ENCODE data around the gene SVOP.

SVOP gene

GRCh38 chr12:108930155-108930554 lies 90.7 kb downstream of the SVOP start:
- no peak for DNase-seq

- no peak for DNase-seq
Observed at GRCh38 chr12:108928695-108929094, 92.2 kb downstream of the SVOP start.

DNA sequence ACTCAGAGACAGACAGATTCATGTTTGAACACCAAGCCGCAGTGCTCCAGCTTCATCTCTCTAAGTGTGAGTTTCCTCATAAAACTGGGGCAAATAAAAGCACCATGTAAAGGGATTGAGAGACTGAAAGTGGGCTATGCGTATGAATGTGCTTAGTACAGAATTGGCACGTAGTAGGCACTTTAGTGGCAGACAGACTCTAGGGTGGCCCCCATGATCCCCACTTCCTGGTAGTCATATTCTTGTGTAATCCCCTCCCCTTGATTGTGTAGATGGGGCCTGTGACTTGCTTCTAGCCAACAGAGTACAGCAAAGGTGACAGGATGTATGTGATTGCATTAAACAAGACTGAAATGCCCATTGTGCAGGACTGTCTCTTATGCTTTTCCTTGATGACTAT lies 98.0 kb downstream of the SVOP start:
- no peak for DNase-seq

GRCh38 chr12:108921946-108922345 lies 98.9 kb downstream of the SVOP start:
- DNase-seq, result no peak

DNA sequence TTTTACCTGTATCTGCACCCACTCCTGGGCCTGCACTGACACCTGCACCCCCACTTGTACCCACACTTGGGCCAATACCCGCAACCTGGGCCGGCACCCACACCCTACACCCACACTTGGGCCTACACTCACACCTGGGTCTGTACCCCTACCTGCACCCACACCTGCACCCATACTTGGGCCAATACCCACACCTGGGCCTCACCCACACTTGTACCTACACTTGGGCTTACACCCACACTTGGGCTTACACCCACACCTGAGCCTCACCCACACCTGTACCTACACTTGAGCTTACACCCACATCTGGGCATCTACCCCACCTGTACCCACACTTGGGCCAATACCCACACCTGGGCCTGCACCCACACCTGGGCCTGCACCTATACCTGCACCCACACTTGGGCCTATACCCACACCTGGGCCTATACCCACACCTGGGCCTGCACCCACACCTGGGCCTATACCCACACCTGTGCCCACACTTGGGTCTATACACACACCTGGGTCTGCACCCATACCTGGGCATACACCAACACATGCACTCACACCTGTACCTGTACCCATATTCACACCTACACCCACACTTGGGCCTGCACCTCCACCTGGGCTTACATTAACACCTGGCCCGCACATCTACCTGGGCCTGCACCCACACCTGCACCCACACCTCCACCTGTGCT lies 101.8 kb downstream of the SVOP start:
- no peak for DNase-seq

GRCh38 chr12:108918206-108918605 lies 102.7 kb downstream of the SVOP start:
- no peak for DNase-seq

DNA sequence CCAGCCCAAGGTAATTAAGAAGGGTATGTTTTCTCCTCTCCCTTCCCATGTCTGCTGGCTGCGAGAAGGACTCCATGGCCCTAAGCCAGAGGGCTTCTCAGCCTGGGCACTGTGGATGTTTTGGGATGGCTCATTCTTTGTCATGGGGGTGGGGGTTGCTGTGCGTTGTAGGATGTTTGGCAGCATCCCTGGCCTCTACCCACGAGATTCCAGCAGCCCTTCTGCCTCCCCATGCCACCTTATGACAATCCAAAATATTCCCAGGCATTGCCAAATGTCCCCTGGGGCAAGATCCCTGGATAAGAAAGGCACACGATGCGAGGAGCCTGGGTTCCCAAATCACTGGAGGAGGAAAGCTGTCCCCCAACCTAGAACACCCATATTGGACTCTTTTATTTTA lies 104.5 kb downstream of the SVOP start:
- no peak for DNase-seq

DNA sequence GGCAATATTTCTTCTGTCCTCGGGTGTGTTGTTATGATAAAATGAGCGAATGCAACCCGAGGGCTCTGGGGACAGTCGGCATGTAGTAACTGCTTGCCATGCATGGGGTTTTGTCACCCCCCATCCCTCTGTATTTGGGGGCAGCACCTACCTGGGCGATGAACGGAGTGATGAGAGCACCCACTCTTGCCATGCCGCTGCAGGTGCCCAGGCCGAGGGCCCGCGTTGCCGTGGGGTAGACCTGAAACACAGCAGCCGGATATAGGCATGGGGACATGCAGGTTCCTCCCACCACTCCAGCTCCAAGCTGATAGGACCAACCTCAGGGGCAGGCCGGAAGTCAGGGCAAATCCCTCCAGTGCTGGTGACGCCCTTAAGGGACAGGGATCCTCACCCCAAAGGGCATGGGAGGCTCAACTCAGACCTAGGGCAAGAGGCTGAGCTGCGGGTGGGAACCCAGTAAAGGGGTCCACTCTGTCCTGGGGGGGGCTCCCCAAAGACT lies 105.2 kb downstream of the SVOP start:
- no peak for DNase-seq

GRCh38 chr12:108914121-108914531 lies 106.7 kb downstream of the SVOP start:
- no peak for DNase-seq

GRCh38 chr12:108912361-108912760 lies 108.5 kb downstream of the SVOP start:
- no peak for DNase-seq

GRCh38 chr12:108911915-108912314 lies 109.0 kb downstream of the SVOP start:
- no peak for DNase-seq

- DNase-seq, result no peak
Observed at GRCh38 chr12:108910336-108910735, 110.5 kb downstream of the SVOP start.

DNA sequence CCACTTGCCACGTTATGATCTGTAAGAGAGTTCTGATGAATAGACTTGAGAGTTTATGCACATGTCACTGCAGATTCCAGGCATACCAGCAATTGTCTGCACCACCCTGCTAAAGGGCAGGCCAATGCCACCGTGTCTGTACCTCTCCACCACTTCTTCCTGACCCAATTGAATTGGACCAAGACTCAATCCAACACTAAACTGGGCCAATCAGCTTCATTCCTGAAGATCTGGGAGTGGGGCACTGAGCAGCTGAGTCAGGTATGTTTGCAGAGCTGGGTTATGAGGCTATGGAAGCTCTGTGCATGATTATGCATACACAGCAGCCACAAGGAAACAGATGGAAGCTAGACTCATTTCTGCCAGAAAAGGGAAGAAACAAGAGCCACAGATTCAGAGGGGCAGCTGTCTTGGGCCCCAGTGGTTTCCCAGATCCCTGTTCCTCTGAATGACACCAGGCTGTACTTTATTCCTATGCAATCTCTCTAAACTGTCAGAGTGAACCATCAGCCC lies 113.0 kb downstream of the SVOP start:
- DNase-seq, result no peak

GRCh38 chr12:108906971-108907370 lies 113.9 kb downstream of the SVOP start:
- no peak for DNase-seq

- DNase-seq, result no peak
Observed at GRCh38 chr12:108905725-108906124, 115.1 kb downstream of the SVOP start.

GRCh38 chr12:108899145-108899544 lies 121.7 kb downstream of the SVOP start:
- no peak for DNase-seq

DNA sequence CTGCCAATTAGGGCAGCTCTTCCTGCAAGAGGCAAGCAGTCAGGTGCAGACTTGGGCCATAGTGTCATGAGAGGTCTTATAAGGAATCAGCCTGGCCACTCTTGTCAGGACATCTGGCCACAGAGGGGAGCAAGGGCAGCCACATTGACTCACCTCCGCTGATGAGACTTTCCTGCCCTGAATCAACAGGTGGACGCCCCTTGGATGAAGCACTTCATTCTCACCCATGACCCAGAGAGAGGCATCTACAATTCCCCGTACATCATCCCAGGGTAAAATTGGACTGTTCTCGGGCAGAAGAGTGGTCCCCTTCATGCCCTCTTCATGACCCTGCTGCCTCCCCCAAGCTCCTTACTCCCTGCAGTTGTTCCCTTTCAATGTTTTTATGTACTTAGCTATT lies 124.1 kb downstream of the SVOP start:
- DNase-seq, result no peak

DNA sequence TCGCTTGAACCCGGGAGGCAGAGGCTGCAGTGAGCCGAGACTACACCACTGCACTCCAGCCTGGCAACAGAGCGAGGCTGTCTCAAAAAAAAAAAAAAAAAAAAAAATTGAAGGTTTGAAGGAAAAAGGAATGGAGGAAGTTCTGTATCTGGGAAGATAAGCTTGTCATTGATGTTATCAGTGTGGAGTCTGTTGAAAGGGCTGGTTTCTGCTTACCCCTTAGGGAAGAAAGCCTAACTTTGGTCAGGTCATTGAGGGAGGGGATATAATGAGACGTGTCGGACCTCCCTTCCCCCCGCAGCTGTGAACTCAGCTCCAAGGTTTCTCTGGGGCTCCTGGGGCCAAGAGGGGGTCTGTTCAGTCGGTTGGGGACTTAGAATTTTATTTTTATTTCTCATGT lies 124.5 kb downstream of the SVOP start:
- no peak for DNase-seq

DNA sequence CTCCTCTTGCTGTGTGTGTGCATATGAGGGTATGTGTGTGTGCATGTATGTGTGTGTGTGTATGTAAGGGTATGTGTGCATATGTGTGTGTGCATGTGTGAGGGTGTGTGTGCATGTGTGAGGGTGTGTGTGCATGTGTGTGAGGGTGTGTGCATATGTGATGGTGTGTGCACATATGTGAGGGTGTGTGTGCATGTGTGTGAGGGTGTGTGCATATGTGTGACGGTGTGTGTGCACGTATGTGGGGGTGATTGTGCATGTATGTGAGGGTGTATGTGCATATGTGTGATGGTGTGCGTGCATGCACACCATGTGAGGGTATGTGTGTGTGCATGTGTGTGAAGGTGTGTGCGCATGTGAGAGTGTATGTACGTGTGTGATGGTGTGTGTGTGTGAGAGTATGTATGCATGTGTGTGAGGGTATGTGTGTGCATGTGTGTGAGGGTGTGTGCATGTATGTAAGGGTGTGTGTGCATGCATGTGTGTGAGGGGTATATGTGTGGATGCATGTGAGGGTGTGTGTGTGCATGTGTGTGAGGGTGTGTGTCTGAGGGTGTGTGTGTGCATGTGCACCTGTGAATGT lies 125.6 kb downstream of the SVOP start:
- DNase-seq, result no peak

DNA sequence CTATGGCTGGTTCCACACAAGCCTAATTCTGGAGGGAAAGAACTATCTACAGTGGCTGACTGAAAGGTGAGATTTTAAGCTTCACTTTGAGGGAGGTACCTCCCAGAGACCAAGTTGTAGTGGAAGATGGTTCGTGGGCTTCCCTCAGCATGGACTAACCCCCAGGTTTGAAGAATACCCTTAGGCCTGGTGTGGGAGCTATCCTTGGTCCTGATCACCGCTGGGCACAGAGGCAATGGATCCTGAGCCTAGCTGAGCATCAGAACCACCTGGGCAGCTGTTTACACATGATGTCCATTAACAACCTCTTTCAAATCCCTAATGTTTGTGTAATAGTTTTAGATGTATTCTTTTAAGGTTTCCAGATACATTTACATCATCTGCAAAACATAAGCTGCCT lies 130.7 kb downstream of the SVOP start:
- no peak for DNase-seq

GRCh38 chr12:108888031-108888430 lies 132.8 kb downstream of the SVOP start:
- no peak for DNase-seq

DNA sequence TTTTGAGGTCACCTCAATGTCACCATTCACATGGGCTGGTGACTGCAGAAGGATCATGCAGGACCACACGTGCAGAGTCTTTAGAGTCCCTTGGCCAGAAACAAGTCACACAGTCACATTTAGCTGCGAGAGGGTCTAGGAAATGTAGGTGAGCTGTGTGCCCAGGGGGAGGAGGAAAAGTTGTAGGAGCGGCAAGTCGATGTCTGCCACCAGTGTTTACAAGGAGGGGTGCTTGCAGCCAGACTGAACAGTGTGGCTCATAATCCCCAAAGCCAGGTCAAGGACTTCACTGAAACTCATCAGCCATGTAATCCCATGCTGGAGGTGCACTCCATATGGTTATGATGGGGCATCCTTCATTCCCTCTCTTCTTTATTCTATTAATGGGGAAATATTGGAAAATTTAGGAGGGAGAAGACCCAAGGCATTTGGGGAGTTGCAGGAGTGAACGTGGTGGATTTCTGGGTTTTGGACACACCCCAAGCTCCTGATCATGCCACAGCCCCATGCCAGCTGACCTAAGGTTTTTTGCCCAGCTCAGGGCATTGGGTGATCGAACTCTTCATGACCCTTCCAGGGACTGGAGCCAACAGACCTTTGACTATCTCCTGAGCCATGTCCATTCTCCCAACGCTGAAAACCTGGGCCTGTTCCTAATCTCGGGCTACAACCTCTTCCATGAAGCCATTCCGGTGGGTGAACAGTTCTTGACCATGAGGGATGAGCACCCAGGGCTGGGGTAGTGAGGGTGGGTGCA lies 133.8 kb downstream of the SVOP start:
- DNase-seq, result no peak

DNA sequence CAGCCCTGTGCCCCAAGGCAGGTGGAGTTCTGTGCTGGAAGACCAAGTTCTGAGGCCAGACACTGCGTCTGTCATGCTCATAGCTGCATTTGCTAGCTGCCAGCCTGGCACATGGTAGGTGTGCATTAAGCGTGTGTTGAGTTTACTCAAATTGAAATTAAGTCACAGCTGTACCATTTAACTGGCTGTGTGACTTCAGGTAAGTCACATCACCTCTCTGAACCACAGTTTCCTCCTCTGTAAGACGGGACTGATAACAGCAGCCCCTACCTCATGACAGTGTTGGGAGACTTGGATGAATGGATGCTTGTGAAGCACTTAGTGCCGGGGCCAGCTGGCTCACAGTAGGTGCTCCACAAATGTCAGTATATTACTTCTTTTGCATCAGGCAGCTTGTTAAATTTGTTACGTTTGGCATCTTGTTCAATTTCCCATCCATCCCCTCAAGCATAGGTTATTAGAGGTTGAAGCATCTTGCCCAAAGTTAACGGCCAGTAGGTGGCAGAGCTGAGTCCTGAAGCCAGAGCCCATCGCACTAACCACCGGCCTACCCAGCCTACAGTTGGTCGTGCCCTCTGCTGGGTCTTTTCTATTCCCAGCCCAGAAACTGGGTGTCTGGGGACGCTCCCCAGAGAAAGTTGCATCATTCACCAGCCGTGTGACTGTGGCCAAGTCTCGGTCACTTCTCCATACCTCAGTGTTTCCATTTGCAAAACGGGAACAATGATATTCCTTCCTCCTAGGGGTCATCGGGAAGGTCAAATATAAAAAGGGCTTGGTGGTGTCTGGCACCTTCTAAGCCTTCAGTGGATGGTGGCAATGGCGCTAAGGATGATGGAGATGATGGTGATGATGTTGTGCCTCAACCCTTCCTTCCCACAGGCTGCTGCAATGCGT lies 136.5 kb downstream of the SVOP start:
- peak; percentile 2 for DNase-seq
